Left kidney (tissue), 2 donors: ENCODE measurements around the gene CDH4. TPM values are rescaled to one million over a fixed set of nuclear protein-coding genes. Genes with fewer than 3 reads are reported as not detected.

Experiments used
- DNase-seq: peaks from one replicate; pipeline ENCODE4 v3.0.0-alpha.2; 2013
- polyA plus RNA-seq: library from polyadenylated mRNA; unstranded; fragments of 120-200 nt; gene quantifications from one replicate; pipeline ENCODE4 v1.2.1, GENCODE V29; 2013; ENCODE audit not compliant: insufficient read length

The CDH4 gene
- polyA plus RNA-seq, 1 donor, result 7.3 TPM

GRCh38 chr20:61328911-61329558, 77.0 kb downstream of the CDH4 start:
- DNase-seq, result no peak

- DNase-seq, result no peak
Measured at GRCh38 chr20:61330441-61330840, 78.4 kb downstream of the CDH4 start.

- DNase-seq, result no peak
Measured at GRCh38 chr20:61331543-61331942, 79.5 kb downstream of the CDH4 start.

GRCh38 chr20:61332016-61332975, 80.2 kb downstream of the CDH4 start:
- DNase-seq, result no peak

- no peak for DNase-seq
Measured at GRCh38 chr20:61333484-61334108, 81.5 kb downstream of the CDH4 start.

- DNase-seq, result no peak
Measured at GRCh38 chr20:61340157-61340556, 88.1 kb downstream of the CDH4 start.

- DNase-seq, result no peak
Measured at GRCh38 chr20:61341605-61342004, 89.5 kb downstream of the CDH4 start.

- DNase-seq, result no peak
Measured at GRCh38 chr20:61343934-61344333, 91.9 kb downstream of the CDH4 start.

GRCh38 chr20:61345656-61346055, 93.6 kb downstream of the CDH4 start:
- DNase-seq, result no peak

GRCh38 chr20:61346996-61347395, 94.9 kb downstream of the CDH4 start:
- no peak for DNase-seq

- no peak for DNase-seq
Measured at GRCh38 chr20:61347443-61347842, 95.4 kb downstream of the CDH4 start.

- no peak for DNase-seq
Measured at GRCh38 chr20:61349447-61350165, 97.5 kb downstream of the CDH4 start.

GRCh38 chr20:61350500-61351250, 98.6 kb downstream of the CDH4 start:
- no peak for DNase-seq

GRCh38 chr20:61352346-61353260, 100.5 kb downstream of the CDH4 start:
- no peak for DNase-seq

- no peak for DNase-seq
Measured at GRCh38 chr20:61353261-61354000, 101.4 kb downstream of the CDH4 start.

GRCh38 chr20:61354001-61354390, 101.9 kb downstream of the CDH4 start:
- no peak for DNase-seq

- no peak for DNase-seq
Measured at GRCh38 chr20:61354501-61354900, 102.4 kb downstream of the CDH4 start.

GRCh38 chr20:61354901-61355495, 102.9 kb downstream of the CDH4 start:
- DNase-seq, result no peak

GRCh38 chr20:61355585-61355984, 103.5 kb downstream of the CDH4 start:
- DNase-seq, result no peak
